ENCODE measurements around the gene VSTM5.

GRCh38 chr11:93875637-93876036 is 25.2 kb upstream of the VSTM5 start:
- TF ChIP-seq CTCF (IDR thresholded peaks at IDR 0.05; ENCODE audit: low read depth, low read length, poor library complexity, severe bottlenecking) (no peak), EZH2phosphoT487 (IDR thresholded peaks at IDR 0.05; ENCODE audit: borderline replicate concordance, low read length) (no peak)

Data from DOHH2 (cell line).